ENCODE data around the gene WDR5. TPM values are rescaled to one million over a fixed set of nuclear protein-coding genes. Genes with fewer than 3 reads are reported as not detected.

Gene WDR5
- polyA plus RNA-seq, 1 of the 3 experiments (the other 2 are of a cell fraction): 36.6 TPM

- Histone ChIP-seq H4K20me1 (ENCODE audit: insufficient read depth) (no peaks in the 10 kb centered on the region), H3K9me3 (no peaks in the 10 kb centered on the region), H3K9me2 (no peaks in the 10 kb centered on the region), H3K27me3 (ENCODE audit: insufficient read depth) (no peaks in the 10 kb centered on the region), H3K4me1 (ENCODE audit: control insufficient read depth in 1 of 2, insufficient read depth in 2 of 2, low read depth in 1 of 2, low read length in 1 of 2) (no peaks in the 10 kb centered on the region), H3K4me2 (no peak overlapping the region), H3K36me3 (replicated peaks in 1 of 2; ENCODE audit: control insufficient read depth in 1 of 2, insufficient read depth in 2 of 2, low read length in 1 of 2) (peaks cover 8 to 72% of the 10 kb centered on the region in 2 experiments), H3F3A (replicated peaks; ENCODE audit: insufficient read depth) (no peaks in the 10 kb centered on the region), H3K9ac (no peak overlapping the region), H3K4me3 (ENCODE audit: low read depth in 2 of 2, low read length in 1 of 2) (no peak overlapping the region), H3K79me2 (ENCODE audit: insufficient read depth) (no peaks in the 10 kb centered on the region), H3K27ac (ENCODE audit: low read depth in 2 of 2, low read length in 1 of 2) (no peak overlapping the region), H2AFZ (ENCODE audit: low read depth) (no peak overlapping the region)
- TF ChIP-seq TCF12 (IDR thresholded peaks at IDR 0.05) (no peak), CHD2 (IDR thresholded peaks at IDR 0.05; ENCODE audit: low read length, partially characterized antibody) (no peak), TEAD4 (IDR thresholded peaks at IDR 0.05; ENCODE audit: borderline replicate concordance, insufficient read depth) (no peak), ZBTB33 (IDR thresholded peaks at IDR 0.05; ENCODE audit: borderline replicate concordance, low read depth) (no peak), SMC3 (IDR thresholded peaks at IDR 0.05; ENCODE audit: low read depth, low read length) (no peak), ELF1 (IDR thresholded peaks at IDR 0.05) (no peak), EZH2phosphoT487 (IDR thresholded peaks at IDR 0.05; ENCODE audit: borderline replicate concordance, low read depth) (no peak), GABPA (IDR thresholded peaks at IDR 0.05; ENCODE audit: low read depth) (no peak), TAF1 (IDR thresholded peaks at IDR 0.05; ENCODE audit: borderline replicate concordance, low read depth, low read length) (no peak)
- TF ChIP-seq, protein P1, sequence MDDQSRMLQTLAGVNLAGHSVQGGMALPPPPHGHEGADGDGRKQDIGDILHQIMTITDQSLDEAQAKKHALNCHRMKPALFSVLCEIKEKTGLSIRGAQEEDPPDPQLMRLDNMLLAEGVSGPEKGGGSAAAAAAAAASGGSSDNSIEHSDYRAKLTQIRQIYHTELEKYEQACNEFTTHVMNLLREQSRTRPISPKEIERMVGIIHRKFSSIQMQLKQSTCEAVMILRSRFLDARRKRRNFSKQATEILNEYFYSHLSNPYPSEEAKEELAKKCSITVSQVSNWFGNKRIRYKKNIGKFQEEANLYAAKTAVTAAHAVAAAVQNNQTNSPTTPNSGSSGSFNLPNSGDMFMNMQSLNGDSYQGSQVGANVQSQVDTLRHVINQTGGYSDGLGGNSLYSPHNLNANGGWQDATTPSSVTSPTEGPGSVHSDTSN (IDR thresholded peaks at IDR 0.05): no peak
- TF ChIP-seq, protein P2, sequence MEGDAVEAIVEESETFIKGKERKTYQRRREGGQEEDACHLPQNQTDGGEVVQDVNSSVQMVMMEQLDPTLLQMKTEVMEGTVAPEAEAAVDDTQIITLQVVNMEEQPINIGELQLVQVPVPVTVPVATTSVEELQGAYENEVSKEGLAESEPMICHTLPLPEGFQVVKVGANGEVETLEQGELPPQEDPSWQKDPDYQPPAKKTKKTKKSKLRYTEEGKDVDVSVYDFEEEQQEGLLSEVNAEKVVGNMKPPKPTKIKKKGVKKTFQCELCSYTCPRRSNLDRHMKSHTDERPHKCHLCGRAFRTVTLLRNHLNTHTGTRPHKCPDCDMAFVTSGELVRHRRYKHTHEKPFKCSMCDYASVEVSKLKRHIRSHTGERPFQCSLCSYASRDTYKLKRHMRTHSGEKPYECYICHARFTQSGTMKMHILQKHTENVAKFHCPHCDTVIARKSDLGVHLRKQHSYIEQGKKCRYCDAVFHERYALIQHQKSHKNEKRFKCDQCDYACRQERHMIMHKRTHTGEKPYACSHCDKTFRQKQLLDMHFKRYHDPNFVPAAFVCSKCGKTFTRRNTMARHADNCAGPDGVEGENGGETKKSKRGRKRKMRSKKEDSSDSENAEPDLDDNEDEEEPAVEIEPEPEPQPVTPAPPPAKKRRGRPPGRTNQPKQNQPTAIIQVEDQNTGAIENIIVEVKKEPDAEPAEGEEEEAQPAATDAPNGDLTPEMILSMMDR (IDR thresholded peaks at IDR 0.05): no peak
- CTCF ChIA-PET: no interaction called here
- POLR2A ChIA-PET: no interaction called here
- DNase-seq: no peak
- WGBS (ENCODE audit: low lambda C conversion rate): 93% methylated on average over 13 of the region's 33 CpGs
Observed at GRCh38 chr9:134156564-134157377, 20.9 kb downstream of the WDR5 start.
